KMS-11 (cell line): ENCODE results near the gene CROCC2.

Experiments used
- H2AFZ ChIP-seq: fragments of 200-600 bp; sonication (generic); 2 replicates; pipeline ENCODE4 v1.6.1; 2016; ENCODE audit warnings: antibody characterized with exemption, mixed run types, low read depth
- H3K27ac ChIP-seq: fragments of 200-600 bp; sonication (generic); 2 replicates; pipeline ENCODE4 v1.6.1; 2016; ENCODE audit warnings: mild to moderate bottlenecking, mixed run types
- H3K27me3 ChIP-seq: fragments of 200-600 bp; sonication (generic); 2 replicates; pipeline ENCODE4 v1.6.1; 2017; ENCODE audit warnings: mild to moderate bottlenecking, low read depth, mixed run types, moderate library complexity; ENCODE audit not compliant: insufficient read depth
- H3K36me3 ChIP-seq: fragments of 200-600 bp; sonication (generic); 2 replicates; pipeline ENCODE4 v1.6.1; 2017; ENCODE audit warnings: mild to moderate bottlenecking, mixed run types; ENCODE audit not compliant: insufficient read depth
- H3K4me1 ChIP-seq: fragments of 200-600 bp; sonication (generic); 2 replicates; pipeline ENCODE4 v1.6.1; 2016; ENCODE audit warnings: mild to moderate bottlenecking, low read depth, mixed run types; ENCODE audit not compliant: poor library complexity, severe bottlenecking
- H3K4me2 ChIP-seq: fragments of 200-600 bp; sonication (generic); 2 replicates; pipeline ENCODE4 v1.7.0; 2016; ENCODE audit warnings: mild to moderate bottlenecking, mixed run types
- H3K4me3 ChIP-seq: fragments of 200-600 bp; sonication (generic); IDR thresholded peaks from 2 replicates; pipeline ENCODE4 v1.6.1; 2017; ENCODE audit warnings: low read depth, low read length, mixed read lengths; ENCODE audit not compliant: insufficient read depth
- H3K79me2 ChIP-seq: fragments of 200-600 bp; sonication (generic); 2 replicates; pipeline ENCODE4 v1.6.1; 2016; ENCODE audit warnings: low read depth, mixed run types; ENCODE audit not compliant: insufficient read depth
- H3K9ac ChIP-seq: fragments of 200-600 bp; sonication (generic); 2 replicates; pipeline ENCODE4 v1.6.1; 2016; ENCODE audit warnings: mild to moderate bottlenecking, mixed run types
- H4K20me1 ChIP-seq: fragments of 200-600 bp; sonication (generic); 2 replicates; pipeline ENCODE4 v1.6.1; 2016; ENCODE audit warnings: mild to moderate bottlenecking, mixed run types; ENCODE audit not compliant: insufficient read depth
- TF ChIP-seq, protein P1 (sequence below): fragments of 200-600 bp; sonication (generic); conservative IDR thresholded peaks from 2 replicates; pipeline ENCODE4 v1.6.1; 2017; ENCODE audit warnings: low read depth, mild to moderate bottlenecking, antibody characterized with exemption, low read length, moderate library complexity, mixed read lengths

CROCC2 gene

DNA sequence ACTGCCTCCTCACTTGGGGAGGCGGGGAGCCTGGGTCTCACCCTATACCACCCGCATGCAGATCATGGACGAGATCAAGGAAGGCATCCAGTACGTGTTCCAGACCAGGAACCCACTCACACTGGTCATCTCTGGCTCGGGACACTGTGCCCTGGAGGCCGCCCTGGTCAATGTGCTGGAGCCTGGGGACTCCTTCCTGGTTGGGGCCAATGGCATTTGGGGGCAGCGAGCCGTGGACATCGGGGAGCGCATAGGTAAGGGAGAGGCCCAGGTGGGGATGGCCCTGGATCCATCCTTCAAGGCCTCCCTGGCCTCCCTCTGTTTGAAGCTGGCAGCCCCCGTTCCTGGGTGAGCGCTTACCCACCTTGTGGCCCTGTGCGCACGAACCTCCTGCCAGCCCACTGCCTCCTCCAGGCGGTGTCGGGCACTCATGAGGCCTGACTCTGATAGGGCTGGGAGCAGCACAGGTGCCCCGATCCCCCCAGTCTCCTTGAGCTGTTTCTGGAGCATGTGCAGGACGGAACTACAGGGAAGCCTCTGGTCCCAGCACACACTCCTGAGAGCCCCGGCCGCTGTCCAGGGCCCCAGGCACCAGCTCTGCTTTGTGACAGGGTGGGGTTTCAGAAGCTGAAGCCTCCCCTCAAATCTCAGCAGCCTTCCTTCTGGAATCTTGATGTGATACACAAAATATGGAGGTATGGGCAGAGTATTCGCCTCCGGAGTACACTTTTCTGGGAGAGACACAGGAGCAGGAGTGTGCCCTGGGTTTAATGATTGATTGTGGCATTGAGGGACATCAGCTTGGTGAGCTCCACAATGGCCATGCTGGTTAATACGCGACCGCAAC, 36.8 kb upstream of the CROCC2 start:
- H2AFZ ChIP-seq: no peak overlapping the region
- H3K79me2 ChIP-seq: no peaks in the 10 kb centered on the region
- H4K20me1 ChIP-seq: no peaks in the 10 kb centered on the region
- no peaks in the 10 kb centered on the region for H3K4me1 ChIP-seq
- peaks cover 32% of the 10 kb centered on the region for H3K27me3 ChIP-seq
- H3K4me3 ChIP-seq: no peak overlapping the region
- no peak overlapping the region for H3K9ac ChIP-seq
- H3K27ac ChIP-seq: no peak overlapping the region
- no peak overlapping the region for H3K4me2 ChIP-seq
- TF ChIP-seq, protein P1, sequence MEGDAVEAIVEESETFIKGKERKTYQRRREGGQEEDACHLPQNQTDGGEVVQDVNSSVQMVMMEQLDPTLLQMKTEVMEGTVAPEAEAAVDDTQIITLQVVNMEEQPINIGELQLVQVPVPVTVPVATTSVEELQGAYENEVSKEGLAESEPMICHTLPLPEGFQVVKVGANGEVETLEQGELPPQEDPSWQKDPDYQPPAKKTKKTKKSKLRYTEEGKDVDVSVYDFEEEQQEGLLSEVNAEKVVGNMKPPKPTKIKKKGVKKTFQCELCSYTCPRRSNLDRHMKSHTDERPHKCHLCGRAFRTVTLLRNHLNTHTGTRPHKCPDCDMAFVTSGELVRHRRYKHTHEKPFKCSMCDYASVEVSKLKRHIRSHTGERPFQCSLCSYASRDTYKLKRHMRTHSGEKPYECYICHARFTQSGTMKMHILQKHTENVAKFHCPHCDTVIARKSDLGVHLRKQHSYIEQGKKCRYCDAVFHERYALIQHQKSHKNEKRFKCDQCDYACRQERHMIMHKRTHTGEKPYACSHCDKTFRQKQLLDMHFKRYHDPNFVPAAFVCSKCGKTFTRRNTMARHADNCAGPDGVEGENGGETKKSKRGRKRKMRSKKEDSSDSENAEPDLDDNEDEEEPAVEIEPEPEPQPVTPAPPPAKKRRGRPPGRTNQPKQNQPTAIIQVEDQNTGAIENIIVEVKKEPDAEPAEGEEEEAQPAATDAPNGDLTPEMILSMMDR: no peak
- no peaks in the 10 kb centered on the region for H3K36me3 ChIP-seq

DNA sequence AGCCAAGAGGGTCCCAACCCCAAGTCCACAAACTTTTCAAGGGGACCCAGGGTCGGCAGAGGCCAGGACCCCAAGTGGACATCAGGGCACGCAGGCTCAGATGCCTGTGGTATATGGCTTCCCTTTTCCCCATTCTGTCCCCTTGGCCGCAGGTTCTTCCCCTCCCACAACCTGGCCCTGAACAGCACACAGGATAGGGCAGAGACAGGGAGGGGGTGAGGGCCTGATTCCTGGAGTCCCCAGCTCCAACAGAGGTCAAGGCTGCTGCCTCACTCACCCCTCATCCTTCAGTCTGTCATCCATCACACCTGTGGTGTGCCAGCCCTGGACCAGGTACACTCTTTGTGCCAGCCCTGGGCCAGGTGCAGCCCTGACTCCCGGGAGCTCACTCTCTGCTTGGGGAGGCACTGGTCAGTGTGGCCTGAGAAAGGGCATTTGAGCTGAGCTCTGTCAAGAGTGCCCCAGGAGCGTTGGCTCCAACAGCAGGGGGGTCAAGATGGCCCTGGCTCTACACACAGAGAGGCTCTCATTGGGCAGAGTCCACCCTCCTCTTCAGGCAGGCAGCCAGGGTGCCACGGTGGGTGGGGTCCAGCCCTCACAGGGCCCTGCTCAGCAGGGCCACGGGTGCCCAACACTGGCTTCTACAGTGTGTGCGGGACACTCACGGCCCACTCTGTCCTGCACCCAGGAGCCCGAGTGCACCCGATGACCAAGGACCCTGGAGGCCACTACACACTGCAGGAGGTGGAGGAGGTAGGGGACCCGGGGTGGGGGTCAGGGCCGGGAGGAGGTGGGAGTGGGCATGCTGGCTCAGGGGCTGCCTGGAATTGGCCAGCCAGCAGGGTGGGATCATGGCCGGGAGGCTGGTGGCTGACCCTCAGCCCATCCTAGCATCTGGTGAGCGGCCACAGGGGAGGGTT, 35.9 kb upstream of the CROCC2 start:
- Histone ChIP-seq H3K4me1 (no peaks in the 10 kb centered on the region), H3K79me2 (no peaks in the 10 kb centered on the region), H2AFZ (no peak overlapping the region), H3K27ac (no peak overlapping the region), H3K27me3 (peaks cover 30% of the 10 kb centered on the region), H3K4me2 (no peak overlapping the region), H3K4me3 (no peak overlapping the region), H3K9ac (no peak overlapping the region), H3K36me3 (no peaks in the 10 kb centered on the region), H4K20me1 (no peaks in the 10 kb centered on the region)
- TF ChIP-seq, protein P1: no peak

DNA sequence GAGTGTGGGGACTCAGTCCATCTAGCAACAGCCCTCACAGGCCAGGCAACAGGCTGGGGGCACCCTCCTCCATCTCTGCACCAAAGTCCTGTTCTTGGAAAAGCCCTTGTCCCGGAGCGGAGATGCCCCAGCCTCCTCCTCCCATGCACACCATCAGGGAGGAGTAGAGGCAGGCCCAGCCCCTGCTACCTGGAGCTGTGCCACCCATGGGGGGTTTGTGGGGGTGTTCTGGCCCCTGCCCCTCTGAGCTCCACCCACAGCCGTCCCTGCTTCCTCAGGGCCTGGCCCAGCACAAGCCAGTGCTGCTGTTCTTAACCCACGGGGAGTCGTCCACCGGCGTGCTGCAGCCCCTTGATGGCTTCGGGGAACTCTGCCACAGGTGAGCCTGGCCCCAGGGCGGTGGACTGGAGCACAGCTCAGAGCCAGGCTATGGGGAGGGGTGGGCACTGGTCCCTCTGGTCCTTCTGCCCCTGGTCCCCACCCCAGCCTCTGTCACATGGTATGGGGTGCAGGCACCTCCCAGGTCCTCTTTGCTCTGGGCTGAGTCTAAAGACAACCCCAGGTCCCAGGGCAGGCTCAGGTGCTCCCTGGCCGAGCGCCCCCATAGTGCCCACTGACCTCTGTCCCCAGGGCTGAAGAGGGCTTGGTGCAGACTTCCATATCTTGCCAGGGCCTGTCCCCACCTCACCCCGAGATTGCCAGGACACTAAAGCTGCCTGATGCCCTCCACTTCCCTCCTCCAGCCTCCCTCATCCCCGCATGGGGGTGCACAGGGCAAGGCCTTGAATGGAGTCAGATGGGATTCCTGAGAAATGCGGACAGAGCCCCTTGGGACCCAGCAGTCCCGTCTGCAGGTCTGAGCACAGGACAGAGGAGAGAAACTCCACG, 34.8 kb upstream of the CROCC2 start:
- Histone ChIP-seq H4K20me1 (no peaks in the 10 kb centered on the region), H3K4me1 (no peaks in the 10 kb centered on the region), H2AFZ (no peak overlapping the region), H3K27me3 (peaks cover 26% of the 10 kb centered on the region), H3K9ac (no peak overlapping the region), H3K36me3 (no peaks in the 10 kb centered on the region), H3K27ac (no peak overlapping the region), H3K4me2 (no peak overlapping the region), H3K4me3 (no peak overlapping the region), H3K79me2 (no peaks in the 10 kb centered on the region)
- TF ChIP-seq, protein P1: no peak
